GM21360 (cell line): ENCODE results near the gene USP31.

Source experiments
- ATAC-seq: cut with Tn5 transposase; IDR thresholded peaks from one replicate; pipeline ENCODE4 v1.9.1; 2021; ENCODE audit warnings: mild to moderate bottlenecking, moderate library complexity; ENCODE audit not compliant: unreplicated experiment

USP31 gene

GRCh38 chr16:23137818-23138217, 11.4 kb downstream of the USP31 start:
- no peak for ATAC-seq

- ATAC-seq = no peak
Observed at GRCh38 chr16:23137256-23137655, 12.0 kb downstream of the USP31 start.

GRCh38 chr16:23134274-23134673, 15.0 kb downstream of the USP31 start:
- ATAC-seq = no peak

GRCh38 chr16:23132775-23133463, 16.3 kb downstream of the USP31 start:
- ATAC-seq = no peak

GRCh38 chr16:23131931-23132621, 17.2 kb downstream of the USP31 start:
- ATAC-seq = no peak

- no peak for ATAC-seq
Observed at GRCh38 chr16:23131436-23131835, 17.8 kb downstream of the USP31 start.

- ATAC-seq = no peak
Observed at GRCh38 chr16:23131036-23131435, 18.2 kb downstream of the USP31 start.

- no peak for ATAC-seq
Observed at GRCh38 chr16:23129686-23130085, 19.6 kb downstream of the USP31 start.

GRCh38 chr16:23128056-23128455, 21.2 kb downstream of the USP31 start:
- ATAC-seq = no peak

- ATAC-seq = no peak
Observed at GRCh38 chr16:23125277-23125676, 24.0 kb downstream of the USP31 start.

GRCh38 chr16:23124315-23124714, 24.9 kb downstream of the USP31 start:
- no peak for ATAC-seq

GRCh38 chr16:23122144-23122543, 27.1 kb downstream of the USP31 start:
- ATAC-seq = no peak

GRCh38 chr16:23121024-23121423, 28.2 kb downstream of the USP31 start:
- ATAC-seq = no peak

GRCh38 chr16:23120562-23120961, 28.7 kb downstream of the USP31 start:
- ATAC-seq = no peak

- no peak for ATAC-seq
Observed at GRCh38 chr16:23119570-23119969, 29.7 kb downstream of the USP31 start.

- ATAC-seq = no peak
Observed at GRCh38 chr16:23114131-23114904, 34.9 kb downstream of the USP31 start.

- no peak for ATAC-seq
Observed at GRCh38 chr16:23113185-23113584, 36.1 kb downstream of the USP31 start.

GRCh38 chr16:23110257-23110899, 38.9 kb downstream of the USP31 start:
- no peak for ATAC-seq

GRCh38 chr16:23107936-23108335, 41.3 kb downstream of the USP31 start:
- no peak for ATAC-seq

GRCh38 chr16:23107117-23107516, 42.1 kb downstream of the USP31 start:
- ATAC-seq = no peak

GRCh38 chr16:23105309-23105708, 43.9 kb downstream of the USP31 start:
- no peak for ATAC-seq
